Smooth muscle cell (in vitro differentiated cells): ENCODE measurements around the gene ASB2. TPM values are rescaled to one million over a fixed set of nuclear protein-coding genes. Genes with fewer than 3 reads are reported as not detected.

Experiments
- DNase-seq: peaks from one replicate; lab custom pipeline; 2025; ENCODE audit not compliant: unreplicated experiment; lab: John Stamatoyannopoulos, UW
- H2AFZ ChIP-seq: fragments of 200-600 bp; sonication (generic); 2 replicates; pipeline ENCODE4 v1.6.0; 2016; ENCODE audit warnings: antibody characterized with exemption, low read depth, mild to moderate bottlenecking
- H3F3A ChIP-seq: fragments of 200-600 bp; sonication (generic); 2 replicates; pipeline ENCODE4 v1.6.0; 2017; ENCODE audit warnings: antibody characterized with exemption, low read depth
- H3K27ac ChIP-seq: fragments of 200-600 bp; sonication (generic); 2 replicates; pipeline ENCODE4 v1.5.1; 2016; ENCODE audit warnings: low read depth, mild to moderate bottlenecking
- H3K27me3 ChIP-seq: fragments of 200-600 bp; sonication (generic); 2 replicates; pipeline ENCODE4 v1.6.1; 2016; ENCODE audit warnings: low read depth, mild to moderate bottlenecking
- H3K36me3 ChIP-seq: fragments of 200-600 bp; sonication (generic); 2 replicates; pipeline ENCODE4 v1.5.1; 2016; ENCODE audit warnings: low read depth
- H3K4me1 ChIP-seq: fragments of 200-600 bp; sonication (generic); 2 replicates; pipeline ENCODE4 v1.5.1; 2016; ENCODE audit warnings: low read depth
- H3K4me2 ChIP-seq: fragments of 200-600 bp; sonication (generic); 2 replicates; pipeline ENCODE4 v1.6.0; 2016; ENCODE audit warnings: mild to moderate bottlenecking
- H3K4me3 ChIP-seq: fragments of 200-600 bp; sonication (generic); 2 replicates; pipeline ENCODE4 v1.5.1; 2016; ENCODE audit warnings: mild to moderate bottlenecking
- H3K79me2 ChIP-seq: fragments of 200-600 bp; sonication (generic); 2 replicates; pipeline ENCODE4 v1.6.0; 2016; ENCODE audit warnings: low read depth, mild to moderate bottlenecking
- H3K9ac ChIP-seq: fragments of 200-600 bp; sonication (generic); 2 replicates; pipeline ENCODE4 v1.6.0; 2016; ENCODE audit warnings: low read depth
- H3K9me3 ChIP-seq: fragments of 200-600 bp; sonication (generic); replicated peaks from 2 replicates; pipeline ENCODE4 v1.5.1; 2016; ENCODE audit warnings: low read depth
- H4K20me1 ChIP-seq: fragments of 200-600 bp; sonication (generic); 2 replicates; pipeline ENCODE4 v1.6.0; 2016; ENCODE audit warnings: low read depth
- WGBS: methylation state at CpG from one replicate; pipeline ENCODE4 v1.1.7; 2016; ENCODE audit warnings: low lambda C conversion rate; 5-methylcytosine and 5-hydroxymethylcytosine counted together
- polyA plus RNA-seq: library from polyadenylated mRNA; unstranded; fragments of >200 nt; fragmentation: Nextera tagmentation; extraction: Ambion mirVana; gene quantifications from 2 replicates; pipeline ENCODE4 v1.2.1, GENCODE V29; 2016
- total RNA-seq: library from RNA; depleted of rRNA; stranded (reverse); fragments of >200 nt; gene quantifications from 2 replicates; pipeline ENCODE4 v1.2.3, GENCODE V29; 2014
- TF ChIP-seq, protein P1 (sequence below): fragments of 200-600 bp; sonication (generic); IDR thresholded peaks from 2 replicates; pipeline ENCODE4 v1.5.1; 2017; ENCODE audit warnings: borderline replicate concordance, mild to moderate bottlenecking, antibody characterized with exemption; ENCODE audit not compliant: insufficient read depth, poor library complexity, severe bottlenecking

ASB2 gene
- total and polyA plus RNA-seq, 2 experiments from 2014 or later: 0.99 TPM; not detected in 1

- no peaks in the 10 kb centered on the region for H4K20me1 ChIP-seq
- H3K4me3 ChIP-seq: no peak overlapping the region
- H3K9me3 ChIP-seq: no peaks in the 10 kb centered on the region
- DNase-seq: no peak
- no peaks in the 10 kb centered on the region for H3K36me3 ChIP-seq
- no peak overlapping the region for H2AFZ ChIP-seq
- peaks cover 4% of the 10 kb centered on the region for H3K4me1 ChIP-seq
- peaks cover under 1% of the 10 kb centered on the region for H3K27me3 ChIP-seq
- no peak overlapping the region for H3K4me2 ChIP-seq
- H3K79me2 ChIP-seq: no peaks in the 10 kb centered on the region
- H3F3A ChIP-seq: peaks cover 8% of the 10 kb centered on the region
- no peak overlapping the region for H3K27ac ChIP-seq
- WGBS: 92% methylated on average over 14 of the region's 16 CpGs
- H3K9ac ChIP-seq: no peak overlapping the region
- TF ChIP-seq, protein P1, sequence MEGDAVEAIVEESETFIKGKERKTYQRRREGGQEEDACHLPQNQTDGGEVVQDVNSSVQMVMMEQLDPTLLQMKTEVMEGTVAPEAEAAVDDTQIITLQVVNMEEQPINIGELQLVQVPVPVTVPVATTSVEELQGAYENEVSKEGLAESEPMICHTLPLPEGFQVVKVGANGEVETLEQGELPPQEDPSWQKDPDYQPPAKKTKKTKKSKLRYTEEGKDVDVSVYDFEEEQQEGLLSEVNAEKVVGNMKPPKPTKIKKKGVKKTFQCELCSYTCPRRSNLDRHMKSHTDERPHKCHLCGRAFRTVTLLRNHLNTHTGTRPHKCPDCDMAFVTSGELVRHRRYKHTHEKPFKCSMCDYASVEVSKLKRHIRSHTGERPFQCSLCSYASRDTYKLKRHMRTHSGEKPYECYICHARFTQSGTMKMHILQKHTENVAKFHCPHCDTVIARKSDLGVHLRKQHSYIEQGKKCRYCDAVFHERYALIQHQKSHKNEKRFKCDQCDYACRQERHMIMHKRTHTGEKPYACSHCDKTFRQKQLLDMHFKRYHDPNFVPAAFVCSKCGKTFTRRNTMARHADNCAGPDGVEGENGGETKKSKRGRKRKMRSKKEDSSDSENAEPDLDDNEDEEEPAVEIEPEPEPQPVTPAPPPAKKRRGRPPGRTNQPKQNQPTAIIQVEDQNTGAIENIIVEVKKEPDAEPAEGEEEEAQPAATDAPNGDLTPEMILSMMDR: no peak
Observed at GRCh38 chr14:93944348-93945069, 31.9 kb downstream of the ASB2 start.

GRCh38 chr14:93943930-93944329 is 32.4 kb downstream of the ASB2 start:
- Histone ChIP-seq H3K9ac (no peak overlapping the region), H3K4me1 (peaks cover 4% of the 10 kb centered on the region), H2AFZ (no peak overlapping the region), H3F3A (peaks cover 8% of the 10 kb centered on the region), H3K79me2 (no peaks in the 10 kb centered on the region), H3K4me2 (no peak overlapping the region), H3K36me3 (no peaks in the 10 kb centered on the region), H3K27me3 (peaks cover 6% of the 10 kb centered on the region), H3K9me3 (no peaks in the 10 kb centered on the region), H3K27ac (no peak overlapping the region), H4K20me1 (no peaks in the 10 kb centered on the region), H3K4me3 (no peak overlapping the region)
- no peak for DNase-seq
- 97% methylated on average over 9 of the region's 9 CpGs for WGBS
- TF ChIP-seq, protein P1: no peak

GRCh38 chr14:93943052-93943451 is 33.3 kb downstream of the ASB2 start:
- TF ChIP-seq, protein P1: no peak
- H3K79me2 ChIP-seq: no peaks in the 10 kb centered on the region
- H3K9ac ChIP-seq: no peak overlapping the region
- peaks cover 13% of the 10 kb centered on the region for H3K27me3 ChIP-seq
- no peak overlapping the region for H3K4me3 ChIP-seq
- DNase-seq: no peak
- H3K4me2 ChIP-seq: no peak overlapping the region
- no peaks in the 10 kb centered on the region for H4K20me1 ChIP-seq
- H3K4me1 ChIP-seq: peaks cover 4% of the 10 kb centered on the region
- H3K36me3 ChIP-seq: no peaks in the 10 kb centered on the region
- H2AFZ ChIP-seq: no peak overlapping the region
- H3K9me3 ChIP-seq: no peaks in the 10 kb centered on the region
- no peak overlapping the region for H3K27ac ChIP-seq
- peaks cover 8% of the 10 kb centered on the region for H3F3A ChIP-seq
- WGBS: 77% methylated on average over 10 of the region's 10 CpGs
